HCT116 (cell line): Measurements from ENCODE around the gene C13orf46.

Source experiments
- CEBPB ChIP-seq: IDR thresholded peaks from 2 replicates; pipeline ENCODE4 v1.6.1; 2012; ENCODE audit warnings: low read depth
- CTCF ChIP-seq, 3 experiments: fragments of 200-600 bp in 1 of 3; sonication (generic) in 1 of 3; IDR thresholded peaks in 2 of 3; conservative IDR thresholded peaks in 1 of 3; 2 replicates each; pipeline ENCODE4 v1.5.1; 2012 to 2017; ENCODE audit warnings: low read depth in 2 of 3, low read length in 2 of 3, antibody characterized with exemption in 1 of 3, borderline replicate concordance in 1 of 3, control low read depth in 1 of 3, mild to moderate bottlenecking in 1 of 3, mixed read lengths in 1 of 3, mixed run types in 1 of 3, moderate library complexity in 1 of 3; ENCODE audit not compliant: insufficient read depth in 1 of 3
- ELF1 ChIP-seq: IDR thresholded peaks from 2 replicates; pipeline ENCODE4 v1.6.1; 2012; ENCODE audit warnings: low read depth, borderline replicate concordance
- EZH2 ChIP-seq: fragments of 200-600 bp; sonication (generic); IDR thresholded peaks from 2 replicates; pipeline ENCODE4 v1.6.1; 2017; ENCODE audit warnings: antibody characterized with exemption, mixed run types
- FOSL1 ChIP-seq: IDR thresholded peaks from 2 replicates; pipeline ENCODE4 v1.6.1; 2012; ENCODE audit warnings: low read depth
- JUND ChIP-seq: IDR thresholded peaks from 2 replicates; pipeline ENCODE4 v1.6.1; 2012
- POLR2A ChIP-seq: IDR thresholded peaks from 2 replicates; pipeline ENCODE4 v1.7.0; 2011; ENCODE audit warnings: borderline replicate concordance; ENCODE audit not compliant: insufficient read depth, insufficient read length; ENCODE audit errors: extremely low read depth
- POLR2AphosphoS5 ChIP-seq: IDR thresholded peaks from 2 replicates; pipeline ENCODE4 v1.6.1; 2011; ENCODE audit warnings: mild to moderate bottlenecking, low read depth, low read length, moderate library complexity
- RAD21 ChIP-seq: IDR thresholded peaks from 2 replicates; pipeline ENCODE4 v1.6.1; 2012; ENCODE audit warnings: low read depth, mild to moderate bottlenecking
- TCF7L2 ChIP-seq: IDR thresholded peaks from 2 replicates; pipeline ENCODE4 v1.7.0; 2011; ENCODE audit warnings: borderline replicate concordance, inconsistent platforms; ENCODE audit not compliant: insufficient read depth, insufficient read length; ENCODE audit errors: extremely low read depth
- YY1 ChIP-seq: IDR thresholded peaks from 2 replicates; pipeline ENCODE4 v1.6.1; 2011; ENCODE audit warnings: low read length, low read depth, moderate library complexity, mild to moderate bottlenecking; ENCODE audit not compliant: insufficient replicate concordance; ENCODE audit errors: extremely low read depth
- TF ChIP-seq, protein P1 (sequence below): IDR thresholded peaks from 2 replicates; pipeline ENCODE4 v1.6.1; 2012; ENCODE audit warnings: low read depth

- TF ChIP-seq, protein P1, sequence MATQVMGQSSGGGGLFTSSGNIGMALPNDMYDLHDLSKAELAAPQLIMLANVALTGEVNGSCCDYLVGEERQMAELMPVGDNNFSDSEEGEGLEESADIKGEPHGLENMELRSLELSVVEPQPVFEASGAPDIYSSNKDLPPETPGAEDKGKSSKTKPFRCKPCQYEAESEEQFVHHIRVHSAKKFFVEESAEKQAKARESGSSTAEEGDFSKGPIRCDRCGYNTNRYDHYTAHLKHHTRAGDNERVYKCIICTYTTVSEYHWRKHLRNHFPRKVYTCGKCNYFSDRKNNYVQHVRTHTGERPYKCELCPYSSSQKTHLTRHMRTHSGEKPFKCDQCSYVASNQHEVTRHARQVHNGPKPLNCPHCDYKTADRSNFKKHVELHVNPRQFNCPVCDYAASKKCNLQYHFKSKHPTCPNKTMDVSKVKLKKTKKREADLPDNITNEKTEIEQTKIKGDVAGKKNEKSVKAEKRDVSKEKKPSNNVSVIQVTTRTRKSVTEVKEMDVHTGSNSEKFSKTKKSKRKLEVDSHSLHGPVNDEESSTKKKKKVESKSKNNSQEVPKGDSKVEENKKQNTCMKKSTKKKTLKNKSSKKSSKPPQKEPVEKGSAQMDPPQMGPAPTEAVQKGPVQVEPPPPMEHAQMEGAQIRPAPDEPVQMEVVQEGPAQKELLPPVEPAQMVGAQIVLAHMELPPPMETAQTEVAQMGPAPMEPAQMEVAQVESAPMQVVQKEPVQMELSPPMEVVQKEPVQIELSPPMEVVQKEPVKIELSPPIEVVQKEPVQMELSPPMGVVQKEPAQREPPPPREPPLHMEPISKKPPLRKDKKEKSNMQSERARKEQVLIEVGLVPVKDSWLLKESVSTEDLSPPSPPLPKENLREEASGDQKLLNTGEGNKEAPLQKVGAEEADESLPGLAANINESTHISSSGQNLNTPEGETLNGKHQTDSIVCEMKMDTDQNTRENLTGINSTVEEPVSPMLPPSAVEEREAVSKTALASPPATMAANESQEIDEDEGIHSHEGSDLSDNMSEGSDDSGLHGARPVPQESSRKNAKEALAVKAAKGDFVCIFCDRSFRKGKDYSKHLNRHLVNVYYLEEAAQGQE = no peak
- TF ChIP-seq EZH2 (no peak), CTCF (IDR thresholded peaks at IDR 0.05 in 2 of 3, conservative IDR thresholded peaks at IDR 0.05 in 1 of 3; ENCODE audit: borderline replicate concordance in 1 of 3, insufficient read depth in 1 of 3, low read depth in 2 of 3, low read length in 2 of 3) (no peak), RAD21 (no peak), JUND (no peak), POLR2A (no peak), POLR2AphosphoS5 (no peak), CEBPB (no peak), TCF7L2 (no peak), ELF1 (no peak), YY1 (no peak), FOSL1 (no peak)
Observed at GRCh38 chr13:113935001-113935844, 38.7 kb downstream of the C13orf46 start.
